GM12878 (cell line): ENCODE measurements around the gene CROCC. TPM values are rescaled to one million over a fixed set of nuclear protein-coding genes. Genes with fewer than 3 reads are reported as not detected.

Experiments
- CBFB ChIP-seq: IDR thresholded peaks from 2 replicates; pipeline ENCODE4 v1.6.1; 2016; ENCODE audit warnings: antibody characterized with exemption, low read depth
- CEBPB ChIP-seq, 2 experiments: fragments of 150-350 bp in 1 of 2; IDR thresholded peaks; 2 replicates each; pipeline ENCODE4 v1.6.1; 2012 to 2014; ENCODE audit warnings: low read depth in 2 of 2, low read length in 2 of 2, borderline replicate concordance in 1 of 2, inconsistent platforms in 1 of 2
- CREB1 ChIP-seq: IDR thresholded peaks from 2 replicates; pipeline ENCODE4 v1.6.1; 2012; ENCODE audit warnings: low read depth, mild to moderate bottlenecking, inconsistent platforms
- DPF2 ChIP-seq: fragments of 450-650 bp; IDR thresholded peaks from 2 replicates; pipeline ENCODE4 v1.6.1; 2017; ENCODE audit warnings: mild to moderate bottlenecking
- GATAD2B ChIP-seq: fragments of 450-650 bp; conservative IDR thresholded peaks from 2 replicates; pipeline ENCODE4 v1.6.1; 2017; ENCODE audit warnings: low read depth, mild to moderate bottlenecking, moderate library complexity
- HSF1 ChIP-seq: fragments of 150-350 bp; IDR thresholded peaks from 2 replicates; pipeline ENCODE4 v1.6.1; 2014; ENCODE audit warnings: mild to moderate bottlenecking, low read depth, low read length
- IKZF1 ChIP-seq: fragments of 450-650 bp; conservative IDR thresholded peaks from 2 replicates; pipeline ENCODE4 v1.6.1; 2017; ENCODE audit warnings: antibody characterized with exemption, mild to moderate bottlenecking
- JUND ChIP-seq: IDR thresholded peaks from 2 replicates; pipeline ENCODE4 v1.6.1; 2012; ENCODE audit warnings: low read depth, mild to moderate bottlenecking, low read length, improper control_type of control experiment, moderate library complexity
- KDM1A ChIP-seq: fragments of 200-600 bp; sonication (generic); IDR thresholded peaks from 2 replicates; pipeline ENCODE4 v1.6.1; 2016; ENCODE audit warnings: borderline replicate concordance
- LARP7 ChIP-seq: fragments of 450-650 bp; IDR thresholded peaks from 2 replicates; pipeline ENCODE4 v1.6.1; 2017; ENCODE audit warnings: mild to moderate bottlenecking
- MEF2A ChIP-seq: IDR thresholded peaks from 2 replicates; pipeline ENCODE4 v1.6.1; 2011; ENCODE audit warnings: low read depth, mild to moderate bottlenecking, low read length, moderate library complexity; ENCODE audit not compliant: insufficient read depth
- MXI1 ChIP-seq: fragments of 150-350 bp; IDR thresholded peaks from 2 replicates; pipeline ENCODE4 v1.6.1; 2011; ENCODE audit warnings: low read depth, mild to moderate bottlenecking, inconsistent platforms, low read length, improper control_type of control experiment
- MYB ChIP-seq: fragments of 150-350 bp; IDR thresholded peaks from 2 replicates; pipeline ENCODE4 v1.6.1; 2014; ENCODE audit warnings: mild to moderate bottlenecking, low read depth, low read length, borderline replicate concordance
- MYC ChIP-seq: IDR thresholded peaks from 2 replicates; pipeline ENCODE4 v1.6.1; 2011; ENCODE audit warnings: mild to moderate bottlenecking, low read length, moderate library complexity, inconsistent platforms; ENCODE audit not compliant: insufficient read depth, insufficient replicate concordance, insufficient read length, severe bottlenecking
- NBN ChIP-seq: fragments of 450-650 bp; IDR thresholded peaks from 2 replicates; pipeline ENCODE4 v1.6.1; 2016
- NFYA ChIP-seq: IDR thresholded peaks from 2 replicates; pipeline ENCODE4 v1.6.1; 2011; ENCODE audit warnings: low read depth, mild to moderate bottlenecking, low read length, improper control_type of control experiment, borderline replicate concordance
- POU2F2 ChIP-seq: IDR thresholded peaks from 3 replicates; pipeline ENCODE4 v1.6.1; 2011; ENCODE audit warnings: low read depth, mild to moderate bottlenecking, low read length, borderline replicate concordance
- RAD21 ChIP-seq: IDR thresholded peaks from 2 replicates; pipeline ENCODE4 v1.6.1; 2011; ENCODE audit warnings: mild to moderate bottlenecking, low read depth, low read length, moderate library complexity; ENCODE audit not compliant: insufficient read depth
- RBBP5 ChIP-seq: fragments of 200-600 bp; sonication (generic); conservative IDR thresholded peaks from 2 replicates; pipeline ENCODE4 v1.6.1; 2016
- RCOR1 ChIP-seq: conservative IDR thresholded peaks from 2 replicates; pipeline ENCODE4 v1.6.1; 2012; ENCODE audit warnings: low read depth, low read length, improper control_type of control experiment
- SUPT20H ChIP-seq: IDR thresholded peaks from 2 replicates; pipeline ENCODE4 v1.6.1; 2011; ENCODE audit warnings: low read depth, mild to moderate bottlenecking, low read length, moderate library complexity, borderline replicate concordance; ENCODE audit not compliant: control insufficient read depth
- TCF12 ChIP-seq: IDR thresholded peaks from 2 replicates; pipeline ENCODE4 v1.6.1; 2011; ENCODE audit warnings: low read depth, mild to moderate bottlenecking, low read length
- USF2 ChIP-seq: IDR thresholded peaks from 2 replicates; pipeline ENCODE4 v1.6.1; 2011; ENCODE audit warnings: low read depth, low read length, improper control_type of control experiment, borderline replicate concordance
- ZNF207 ChIP-seq: fragments of 450-650 bp; IDR thresholded peaks from 2 replicates; pipeline ENCODE4 v1.6.1; 2014; ENCODE audit warnings: antibody characterized with exemption, mild to moderate bottlenecking, borderline replicate concordance
- ZNF217 ChIP-seq: fragments of 450-650 bp; IDR thresholded peaks from 2 replicates; pipeline ENCODE4 v1.6.1; 2017; ENCODE audit warnings: antibody characterized with exemption, mild to moderate bottlenecking
- ZSCAN29 ChIP-seq: fragments of 450-650 bp; IDR thresholded peaks from 2 replicates; pipeline ENCODE4 v1.6.1; 2017; ENCODE audit warnings: mild to moderate bottlenecking, moderate library complexity
- ZZZ3 ChIP-seq: IDR thresholded peaks from 2 replicates; pipeline ENCODE4 v1.6.1; 2011; ENCODE audit warnings: low read depth; ENCODE audit not compliant: control insufficient read depth, insufficient read length
- polyA plus RNA-seq, 11 experiments: library from polyadenylated mRNA; depleted of rRNA in 4 of 11; unstranded in 6 of 11; stranded (reverse) in 5 of 11; fragments of >200 nt; fragmentation: Nextera tagmentation in 4 of 11; fragmentation: Illumina TruSeq in 1 of 11; extraction: Ambion mirVana in 4 of 11; extraction: Trizol in 1 of 11; gene quantifications; 1 replicate in 1 of 11; 2 replicates in 10 of 11; pipeline versions ENCODE4 v1.2.1 to v1.2.3, GENCODE V29; 2011 to 2016; ENCODE audit warnings: inconsistent platforms in 2 of 11, missing spikeins in 2 of 11, low read depth in 1 of 11
- total RNA-seq, 4 experiments: library from RNA; depleted of rRNA in 3 of 4; stranded (reverse); fragments of >200 nt in 3 of 4; fragmentation: Illumina TruSeq in 1 of 4; extraction: Trizol in 1 of 4; gene quantifications; 2 replicates each; pipeline versions ENCODE4 v1.2.1 to v1.2.3, GENCODE V29; 2013 to 2021

The CROCC gene
- total and polyA plus RNA-seq, 10 of the 15 experiments (the other 5 are each of a cell fraction or from before 2014, with no cell fraction given): 0.04 to 5.5 (median 2.3) TPM

GRCh38 chr1:16960560-16961296 is 39.0 kb downstream of the CROCC start (continued):
- TF ChIP-seq ZNF207 (no peak), DPF2 (peak; percentile 38; the same call in 1 of the 2 replicates), RCOR1 (no peak), NFYA (no peak), LARP7 (peak; percentile 68; the same call in 1 of the 2 replicates), NBN (no peak), JUND (no peak), CEBPB (IDR thresholded peaks at IDR 0.05; ENCODE audit: borderline replicate concordance in 1 of 2, low read depth in 2 of 2, low read length in 2 of 2) (no peak), IKZF1 (peak; percentile 48), MEF2A (no peak), RBBP5 (no peak), RAD21 (peak; percentile 44), CBFB (no peak), TCF12 (peak; percentile 56; the same call in 1 of the 2 replicates), MXI1 (no peak), POU2F2 (no peak), SUPT20H (no peak), KDM1A (no peak), ZNF217 (0 out of 2 replicates have a peak, but pooled peaks have one; percentile 33), ZSCAN29 (no peak), MYB (no peak), MYC (no peak), HSF1 (no peak), CREB1 (no peak), USF2 (no peak), GATAD2B (peak; percentile 72), ZZZ3 (no peak)
